ENCODE data around the gene MICAL2.

The MICAL2 gene

DNA sequence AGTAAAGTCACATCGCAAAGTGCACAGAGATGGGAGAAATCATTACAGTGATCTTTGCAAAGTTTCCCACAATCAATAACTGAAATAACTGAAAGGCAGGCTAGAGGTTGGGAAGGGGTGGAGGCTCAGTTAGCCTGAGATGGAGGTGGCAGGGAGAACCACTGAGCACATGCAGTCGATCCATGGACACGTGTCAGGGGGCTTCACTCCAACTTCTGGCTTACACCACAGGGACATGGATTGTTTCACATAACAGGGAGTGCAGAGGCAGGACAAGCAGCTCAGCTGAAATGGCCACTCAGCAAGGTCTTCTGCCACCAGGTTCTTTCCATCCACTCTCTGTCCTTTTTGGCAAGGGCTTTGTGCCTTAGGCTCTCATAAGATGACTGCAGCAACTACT is 35.1 kb upstream of the MICAL2 start:
- Histone ChIP-seq H3K36me3 (no peaks in the 10 kb centered on the region), H3K27me3 (no peaks in the 10 kb centered on the region), H3K27ac (no peak overlapping the region), H3K4me1 (ENCODE audit: control insufficient read depth in 1 of 2, insufficient read depth in 1 of 2, low read depth in 1 of 2, low read length in 1 of 2) (peaks cover 3% of the 10 kb centered on the region in 2 experiments), H3K9me3 (no peaks in the 10 kb centered on the region), H3K4me3 (ENCODE audit: low read depth in 1 of 2, low read length in 1 of 2) (no peak overlapping the region)
- no peak for TF ChIP-seq CTCF (IDR thresholded peaks at IDR 0.05)

DNA sequence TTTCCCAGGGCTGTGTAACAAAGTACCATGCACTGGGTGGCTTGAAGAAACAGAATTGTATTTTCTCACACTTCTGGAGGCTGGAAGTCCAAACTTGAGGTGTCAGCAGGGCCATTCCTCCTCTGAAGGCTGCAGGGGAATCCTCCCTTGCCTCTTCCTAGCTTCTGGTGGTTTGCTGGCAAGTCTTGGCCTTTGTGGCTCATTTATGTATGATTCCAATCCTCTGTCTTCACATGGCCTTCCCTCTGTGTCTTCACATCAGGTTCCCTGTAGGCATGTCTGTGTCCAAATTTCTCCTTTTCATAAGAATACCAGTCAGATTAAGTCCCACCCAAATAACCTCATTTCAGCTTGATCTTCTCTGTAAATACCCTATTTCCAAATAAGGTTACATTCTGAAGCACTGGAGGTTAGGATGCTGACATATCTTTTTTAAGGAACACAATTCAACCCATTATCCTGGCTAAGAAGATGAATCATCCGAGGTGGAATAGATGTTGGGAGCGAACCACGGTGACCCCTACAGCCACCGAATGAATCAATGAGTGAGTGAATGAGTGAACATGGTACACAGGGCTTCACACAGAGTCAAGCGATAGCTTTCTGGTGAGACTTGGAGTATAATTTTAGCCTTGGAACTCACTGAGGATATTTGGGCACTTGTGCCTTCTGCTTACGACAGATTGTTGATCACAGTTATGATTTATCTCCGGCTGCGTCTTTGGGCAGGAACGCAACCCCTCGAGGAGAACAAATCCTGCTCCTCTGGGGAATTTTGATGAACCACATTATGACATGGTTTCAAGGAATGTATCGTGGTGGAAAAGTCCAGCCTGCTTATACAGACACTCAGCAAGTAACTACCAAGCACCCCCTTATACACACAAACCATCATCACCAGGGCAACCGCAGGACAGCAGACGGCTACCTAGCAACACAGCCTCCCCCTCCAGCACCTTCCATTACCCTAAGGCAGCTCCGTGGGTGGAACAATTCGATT is 34.3 kb upstream of the MICAL2 start:
- no peak for TF ChIP-seq CTCF (IDR thresholded peaks at IDR 0.05)
- Histone ChIP-seq H3K36me3 (no peaks in the 10 kb centered on the region), H3K4me3 (ENCODE audit: low read depth in 1 of 2, low read length in 1 of 2) (no peak overlapping the region), H3K27me3 (no peaks in the 10 kb centered on the region), H3K27ac (no peak overlapping the region), H3K9me3 (no peaks in the 10 kb centered on the region), H3K4me1 (ENCODE audit: control insufficient read depth in 1 of 2, insufficient read depth in 1 of 2, low read depth in 1 of 2, low read length in 1 of 2) (peaks cover 3% of the 10 kb centered on the region in 2 experiments)

GRCh38 chr11:12076840-12077534 is 33.4 kb upstream of the MICAL2 start:
- Histone ChIP-seq H3K4me3 (ENCODE audit: low read depth in 1 of 2, low read length in 1 of 2) (no peak overlapping the region), H3K9me3 (no peaks in the 10 kb centered on the region), H3K27ac (no peak overlapping the region), H3K36me3 (no peaks in the 10 kb centered on the region), H3K4me1 (ENCODE audit: control insufficient read depth in 1 of 2, insufficient read depth in 1 of 2, low read depth in 1 of 2, low read length in 1 of 2) (peaks cover 3% of the 10 kb centered on the region in 2 experiments), H3K27me3 (no peaks in the 10 kb centered on the region)
- TF ChIP-seq CTCF (IDR thresholded peaks at IDR 0.05): no peak

- H3K4me3 ChIP-seq (ENCODE audit: low read depth in 1 of 2, low read length in 1 of 2): no peak overlapping the region
- H3K9me3 ChIP-seq: no peaks in the 10 kb centered on the region
- no peak overlapping the region for H3K27ac ChIP-seq
- TF ChIP-seq CTCF (IDR thresholded peaks at IDR 0.05): no peak
- H3K4me1 ChIP-seq (ENCODE audit: control insufficient read depth in 1 of 2, insufficient read depth in 1 of 2, low read depth in 1 of 2, low read length in 1 of 2): peaks cover 3% of the 10 kb centered on the region in 2 experiments
- H3K36me3 ChIP-seq: no peaks in the 10 kb centered on the region
- H3K27me3 ChIP-seq: no peaks in the 10 kb centered on the region
Measured at GRCh38 chr11:12077535-12078280, 32.7 kb upstream of the MICAL2 start.

Data from neutrophil (primary cell).